Activated naive CD8-positive, alpha-beta T cell treated with anti-CD3 and anti-CD28 coated beads, Interleukin-2, amount 50 U/mL, for 16 hours (primary cell): ENCODE measurements around the gene POLR3A.
A peak's percentile ranks its signal among the peaks of the same experiment; 100 is the strongest.

Experiments used
- DNase-seq: peaks from one replicate; pipeline ENCODE4 v3.0.0-alpha.2; 2020; ENCODE audit warnings: low read depth, low spot score

POLR3A gene

GRCh38 chr10:78046711-78047269 lies 17.5 kb upstream of the POLR3A start:
- no peak for DNase-seq

DNA sequence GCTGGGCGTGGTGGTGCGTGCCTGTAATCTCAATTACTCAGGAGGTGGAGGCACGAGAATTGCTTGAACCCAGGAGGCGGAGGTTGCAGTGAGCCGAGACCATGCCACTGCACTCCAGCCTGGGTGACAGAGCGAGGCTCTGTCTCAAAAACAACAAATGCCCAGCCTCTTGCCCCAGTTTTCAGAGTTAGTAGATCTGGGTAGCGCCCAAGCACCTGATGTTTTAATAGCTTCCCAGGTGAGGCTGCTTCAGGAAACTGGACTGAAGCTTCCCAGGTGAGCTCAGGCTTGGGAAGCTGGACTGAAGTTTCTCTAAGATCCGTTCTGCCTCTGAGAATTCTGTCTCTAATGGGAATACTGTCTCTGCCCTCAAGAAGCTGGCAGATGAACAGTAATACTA lies 16.5 kb upstream of the POLR3A start:
- DNase-seq: no peak

- no peak for DNase-seq
These were observed 15.9 kb upstream of the POLR3A start for GRCh38 chr10:78045237-78045636.

GRCh38 chr10:78044699-78045098 lies 15.4 kb upstream of the POLR3A start:
- DNase-seq: no peak

GRCh38 chr10:78044179-78044578 lies 14.9 kb upstream of the POLR3A start:
- DNase-seq: no peak

GRCh38 chr10:78042752-78043104 lies 13.4 kb upstream of the POLR3A start:
- no peak for DNase-seq

- no peak for DNase-seq
These were observed 12.9 kb upstream of the POLR3A start for GRCh38 chr10:78042058-78042751.

GRCh38 chr10:78041170-78042057 lies 12.1 kb upstream of the POLR3A start:
- DNase-seq: no peak

- no peak for DNase-seq
These were observed 10.4 kb upstream of the POLR3A start for GRCh38 chr10:78039743-78040142.

GRCh38 chr10:78038791-78039547 lies 9.7 kb upstream of the POLR3A start:
- no peak for DNase-seq

DNA sequence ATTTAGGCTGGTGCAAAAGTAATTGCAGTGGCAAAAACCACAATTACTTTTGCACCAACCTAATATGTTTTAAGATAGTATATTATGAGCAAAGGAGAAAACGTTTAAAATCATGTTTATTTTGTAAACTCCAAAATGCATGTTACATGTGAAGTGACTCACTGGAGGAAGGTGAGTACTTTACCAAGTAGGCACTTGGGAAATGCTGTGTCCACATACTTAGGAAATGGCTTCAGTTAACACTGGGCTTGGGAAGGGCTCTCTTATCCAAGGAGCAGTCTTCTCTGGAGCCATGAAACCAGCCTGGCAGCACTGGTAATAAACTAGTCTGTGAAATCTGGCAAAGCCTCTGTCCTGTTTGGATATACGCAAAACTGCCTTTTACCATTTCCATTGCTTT lies 8.8 kb upstream of the POLR3A start:
- no peak for DNase-seq

DNA sequence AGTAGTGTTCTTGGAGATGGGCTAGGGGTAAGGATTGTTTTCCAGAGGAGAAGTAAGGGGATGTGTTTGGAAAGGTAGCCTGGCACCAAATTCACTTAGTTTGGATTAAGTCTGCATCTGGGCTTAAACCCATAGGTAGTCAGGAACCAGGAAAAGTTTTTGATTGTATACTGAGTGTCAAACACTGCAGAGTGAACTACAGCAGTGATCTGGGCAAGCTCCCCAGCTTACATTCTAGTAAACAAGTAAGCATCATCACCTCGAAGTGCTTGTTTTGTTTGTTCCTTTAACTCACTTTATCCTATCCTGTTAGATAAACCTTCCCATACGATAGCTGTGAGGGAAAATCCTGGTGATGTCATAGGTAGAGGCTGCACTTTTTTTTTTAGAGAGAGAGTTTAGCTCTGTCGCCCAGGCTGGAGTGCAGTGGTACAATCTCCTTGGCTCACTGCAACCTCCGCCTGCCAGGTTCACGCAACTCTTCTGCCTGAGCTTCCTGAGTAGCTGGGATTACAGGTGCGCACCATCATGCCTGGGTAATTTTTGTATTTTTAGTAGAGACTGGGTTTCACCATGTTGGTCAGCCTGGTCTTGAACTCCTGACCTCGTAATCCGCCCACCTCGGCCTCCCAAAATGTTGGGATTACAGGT lies 6.7 kb upstream of the POLR3A start:
- DNase-seq: no peak

GRCh38 chr10:78035437-78035836 lies 6.1 kb upstream of the POLR3A start:
- no peak for DNase-seq

GRCh38 chr10:78035025-78035424 lies 5.7 kb upstream of the POLR3A start:
- DNase-seq: no peak

GRCh38 chr10:78033637-78034470 lies 4.5 kb upstream of the POLR3A start, which contains the start of gene RPS24:
Gene RPS24, plus strand, starts transcription at chr10:78033863. Its CDS starts 39 bp downstream, at chr10:78033902.
- peak; percentile 91 for DNase-seq

GRCh38 chr10:78033387-78033636 lies 4.0 kb upstream of the POLR3A start:
- no peak for DNase-seq

DNA sequence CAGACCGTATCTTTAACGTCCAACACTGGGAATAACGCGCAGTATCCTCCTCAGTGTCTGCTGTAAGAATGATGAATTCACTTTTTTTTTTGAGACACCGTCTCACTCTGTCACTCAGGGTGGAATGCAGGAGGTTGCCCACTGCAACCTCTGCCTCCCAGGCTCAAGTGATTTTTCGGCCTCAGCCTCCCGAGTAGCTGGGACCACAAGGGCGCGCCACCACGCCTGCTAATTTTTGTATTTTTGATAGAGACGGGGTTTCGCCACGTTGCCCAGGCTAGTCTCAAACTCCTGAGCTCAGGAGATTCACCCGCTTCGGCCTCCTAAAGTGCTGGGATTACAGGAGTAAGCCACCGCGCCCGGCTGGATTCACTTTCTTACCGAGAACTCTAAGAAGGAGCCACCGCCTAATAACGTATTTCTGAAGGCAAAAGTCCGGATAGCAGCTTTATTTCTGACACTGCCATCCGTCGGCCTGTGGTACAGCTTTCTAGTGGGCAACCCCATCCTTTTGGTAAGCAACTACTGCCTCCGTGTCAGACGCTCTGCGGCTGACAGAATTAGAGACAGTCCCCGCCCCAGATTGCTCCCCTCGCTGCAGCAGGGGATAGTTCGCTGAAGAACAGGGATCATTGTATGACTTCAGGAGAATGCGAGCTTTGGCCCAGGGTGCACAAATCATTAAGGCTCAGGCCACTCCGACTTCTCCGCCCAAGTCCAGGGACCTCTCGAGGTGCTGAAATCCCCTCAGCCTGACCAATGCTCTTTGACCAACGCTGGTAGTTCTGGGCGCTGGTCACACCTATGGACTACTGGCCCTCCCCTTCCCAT lies 662 bp downstream of the POLR3A start:
- DNase-seq: no peak

DNA sequence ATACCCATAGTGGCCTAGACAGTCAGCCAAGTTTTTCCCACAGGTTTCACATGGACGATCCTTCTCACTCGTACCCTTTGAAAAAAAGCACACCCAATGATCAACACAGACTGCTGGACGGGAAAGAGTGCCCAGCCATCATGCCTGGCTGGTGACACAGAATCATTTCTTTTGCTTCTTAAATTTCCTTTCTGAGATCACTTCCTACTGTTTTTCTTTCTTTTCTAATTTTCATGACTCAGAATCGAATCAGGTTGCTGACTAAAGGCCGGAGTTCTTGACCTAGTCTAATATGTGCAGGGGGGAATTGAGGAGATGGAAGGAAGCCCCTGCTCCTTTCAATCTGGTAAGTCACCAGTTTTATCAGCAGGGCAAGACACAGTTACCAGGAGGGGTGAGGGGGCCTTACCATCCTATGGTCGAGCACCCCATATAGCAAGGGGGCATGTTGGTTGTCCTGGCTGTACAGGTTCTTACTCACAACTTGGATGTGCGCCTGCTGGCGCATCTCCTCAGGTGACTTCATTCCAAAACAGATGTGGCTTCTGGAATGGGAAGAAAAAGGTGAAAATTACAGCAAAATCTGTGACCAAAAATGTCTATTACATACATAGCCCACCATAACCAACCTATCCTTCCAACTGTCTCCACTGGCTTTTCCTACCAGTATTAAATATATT lies 3.5 kb downstream of the POLR3A start:
- no peak for DNase-seq

- DNase-seq: no peak
These were observed 5.6 kb downstream of the POLR3A start for GRCh38 chr10:78023741-78024140.
